ENCODE data around the gene TAPBP.

DNA sequence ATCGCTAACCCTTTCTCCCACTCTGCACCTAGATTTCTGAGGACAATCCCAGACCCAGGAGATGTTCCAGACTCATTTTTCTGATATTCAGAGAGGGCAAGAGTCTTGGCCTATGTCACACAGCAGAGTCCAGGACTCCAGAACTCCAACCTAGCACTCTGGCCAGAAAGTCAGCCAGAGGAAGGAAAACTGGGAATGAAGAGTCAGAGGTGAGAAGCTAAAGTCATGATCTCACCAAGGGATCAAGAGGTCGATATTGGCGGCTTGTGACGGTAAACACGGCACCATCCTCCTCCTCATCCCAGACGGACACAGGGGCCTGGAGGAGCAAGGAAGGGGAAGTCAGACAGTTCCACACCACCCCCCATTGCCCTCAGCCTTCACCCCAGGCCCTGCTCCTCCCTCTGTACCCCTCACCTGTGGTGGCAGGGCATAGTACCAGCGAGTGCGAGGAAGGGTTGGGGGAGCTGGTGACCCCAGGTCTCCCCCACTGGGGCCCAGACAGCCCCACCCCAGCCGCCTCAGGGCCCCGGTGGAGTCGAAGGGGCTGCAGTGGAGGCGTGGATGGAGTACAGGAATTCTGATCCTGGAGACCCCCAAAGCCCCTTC is 17.0 kb downstream of the TAPBP start:
- TF ChIP-seq EZH2 (IDR thresholded peaks at IDR 0.05), result no peak
- TF ChIP-seq, protein P1, sequence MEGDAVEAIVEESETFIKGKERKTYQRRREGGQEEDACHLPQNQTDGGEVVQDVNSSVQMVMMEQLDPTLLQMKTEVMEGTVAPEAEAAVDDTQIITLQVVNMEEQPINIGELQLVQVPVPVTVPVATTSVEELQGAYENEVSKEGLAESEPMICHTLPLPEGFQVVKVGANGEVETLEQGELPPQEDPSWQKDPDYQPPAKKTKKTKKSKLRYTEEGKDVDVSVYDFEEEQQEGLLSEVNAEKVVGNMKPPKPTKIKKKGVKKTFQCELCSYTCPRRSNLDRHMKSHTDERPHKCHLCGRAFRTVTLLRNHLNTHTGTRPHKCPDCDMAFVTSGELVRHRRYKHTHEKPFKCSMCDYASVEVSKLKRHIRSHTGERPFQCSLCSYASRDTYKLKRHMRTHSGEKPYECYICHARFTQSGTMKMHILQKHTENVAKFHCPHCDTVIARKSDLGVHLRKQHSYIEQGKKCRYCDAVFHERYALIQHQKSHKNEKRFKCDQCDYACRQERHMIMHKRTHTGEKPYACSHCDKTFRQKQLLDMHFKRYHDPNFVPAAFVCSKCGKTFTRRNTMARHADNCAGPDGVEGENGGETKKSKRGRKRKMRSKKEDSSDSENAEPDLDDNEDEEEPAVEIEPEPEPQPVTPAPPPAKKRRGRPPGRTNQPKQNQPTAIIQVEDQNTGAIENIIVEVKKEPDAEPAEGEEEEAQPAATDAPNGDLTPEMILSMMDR (IDR thresholded peaks at IDR 0.05), result no peak

Data from neural progenitor cell (in vitro differentiated cells).